Measurements from ENCODE around the gene GAGE2A.
"Not testable (repeated sequence)": the region's sequence is repeated elsewhere in the genome, so short reads cannot be mapped to it uniquely, and the experiment has no call there.

DNA sequence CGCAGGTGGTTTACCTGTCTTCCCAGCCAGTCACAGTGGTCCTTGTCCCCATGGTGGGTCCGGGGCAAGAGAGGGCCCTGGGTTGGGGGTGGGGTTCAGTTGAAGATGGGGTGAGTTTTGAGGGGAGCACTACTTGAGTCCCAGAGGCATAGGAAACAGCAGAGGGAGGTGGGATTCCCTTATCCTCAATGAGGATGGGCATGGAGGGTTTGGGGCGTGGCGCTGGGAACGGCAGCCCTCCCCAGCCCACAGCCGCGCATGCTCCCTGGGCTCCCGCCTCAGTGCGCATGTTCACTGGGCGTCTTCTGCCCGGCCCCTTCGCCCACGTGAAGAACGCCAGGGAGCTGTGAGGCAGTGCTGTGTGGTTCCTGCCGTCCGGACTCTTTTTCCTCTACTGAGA is 38.3 kb upstream of the GAGE2A start, which contains the start of gene GAGE12E:
- TF ChIP-seq, protein P1, sequence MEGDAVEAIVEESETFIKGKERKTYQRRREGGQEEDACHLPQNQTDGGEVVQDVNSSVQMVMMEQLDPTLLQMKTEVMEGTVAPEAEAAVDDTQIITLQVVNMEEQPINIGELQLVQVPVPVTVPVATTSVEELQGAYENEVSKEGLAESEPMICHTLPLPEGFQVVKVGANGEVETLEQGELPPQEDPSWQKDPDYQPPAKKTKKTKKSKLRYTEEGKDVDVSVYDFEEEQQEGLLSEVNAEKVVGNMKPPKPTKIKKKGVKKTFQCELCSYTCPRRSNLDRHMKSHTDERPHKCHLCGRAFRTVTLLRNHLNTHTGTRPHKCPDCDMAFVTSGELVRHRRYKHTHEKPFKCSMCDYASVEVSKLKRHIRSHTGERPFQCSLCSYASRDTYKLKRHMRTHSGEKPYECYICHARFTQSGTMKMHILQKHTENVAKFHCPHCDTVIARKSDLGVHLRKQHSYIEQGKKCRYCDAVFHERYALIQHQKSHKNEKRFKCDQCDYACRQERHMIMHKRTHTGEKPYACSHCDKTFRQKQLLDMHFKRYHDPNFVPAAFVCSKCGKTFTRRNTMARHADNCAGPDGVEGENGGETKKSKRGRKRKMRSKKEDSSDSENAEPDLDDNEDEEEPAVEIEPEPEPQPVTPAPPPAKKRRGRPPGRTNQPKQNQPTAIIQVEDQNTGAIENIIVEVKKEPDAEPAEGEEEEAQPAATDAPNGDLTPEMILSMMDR (IDR thresholded peaks at IDR 0.05): not testable (repeated sequence)
- TF ChIP-seq POLR2A (IDR thresholded peaks at IDR 0.05); POLR2AphosphoS5 (IDR thresholded peaks at IDR 0.05; ENCODE audit: insufficient read depth in 1 of 2, low read depth in 1 of 2): not testable (repeated sequence)

Measured in vagina (tissue), 2 donors.